T1000 (cell line): ENCODE results near the gene LUZP4.
"Not testable (repeated sequence)": the region's sequence is repeated elsewhere in the genome, so short reads cannot be mapped to it uniquely, and the experiment has no call there.

Source experiments
- DNase-seq: peaks from one replicate; lab custom pipeline; 2025; ENCODE audit warnings: mixed read lengths; lab: John Stamatoyannopoulos, UW

LUZP4 gene, protein sequence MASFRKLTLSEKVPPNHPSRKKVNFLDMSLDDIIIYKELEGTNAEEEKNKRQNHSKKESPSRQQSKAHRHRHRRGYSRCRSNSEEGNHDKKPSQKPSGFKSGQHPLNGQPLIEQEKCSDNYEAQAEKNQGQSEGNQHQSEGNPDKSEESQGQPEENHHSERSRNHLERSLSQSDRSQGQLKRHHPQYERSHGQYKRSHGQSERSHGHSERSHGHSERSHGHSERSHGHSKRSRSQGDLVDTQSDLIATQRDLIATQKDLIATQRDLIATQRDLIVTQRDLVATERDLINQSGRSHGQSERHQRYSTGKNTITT

DNA sequence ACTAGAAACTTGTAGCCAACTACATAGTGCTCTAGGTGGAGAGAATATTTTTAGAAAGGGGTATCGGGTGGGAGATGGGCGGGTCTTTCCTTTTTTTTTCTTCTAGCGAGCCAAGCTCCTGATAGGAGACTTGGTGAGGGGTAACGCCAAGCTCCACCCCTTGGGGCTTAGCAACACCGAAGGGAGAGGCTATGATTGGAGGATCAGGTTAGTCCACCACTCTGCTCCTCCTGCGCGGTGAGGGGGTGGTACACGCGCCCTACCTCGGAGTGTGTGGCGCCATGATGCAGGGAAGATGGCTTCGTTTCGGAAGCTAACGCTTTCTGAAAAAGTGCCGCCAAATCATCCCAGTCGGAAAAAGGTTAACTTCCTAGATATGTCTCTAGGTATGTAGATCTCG, at the start of gene LUZP4:
TSS of gene LUZP4 (plus strand) at position 251 of the 400 bp plus-strand sequence. CDS start at position 296, 45 bp downstream.
- DNase-seq, result no peak

DNA sequence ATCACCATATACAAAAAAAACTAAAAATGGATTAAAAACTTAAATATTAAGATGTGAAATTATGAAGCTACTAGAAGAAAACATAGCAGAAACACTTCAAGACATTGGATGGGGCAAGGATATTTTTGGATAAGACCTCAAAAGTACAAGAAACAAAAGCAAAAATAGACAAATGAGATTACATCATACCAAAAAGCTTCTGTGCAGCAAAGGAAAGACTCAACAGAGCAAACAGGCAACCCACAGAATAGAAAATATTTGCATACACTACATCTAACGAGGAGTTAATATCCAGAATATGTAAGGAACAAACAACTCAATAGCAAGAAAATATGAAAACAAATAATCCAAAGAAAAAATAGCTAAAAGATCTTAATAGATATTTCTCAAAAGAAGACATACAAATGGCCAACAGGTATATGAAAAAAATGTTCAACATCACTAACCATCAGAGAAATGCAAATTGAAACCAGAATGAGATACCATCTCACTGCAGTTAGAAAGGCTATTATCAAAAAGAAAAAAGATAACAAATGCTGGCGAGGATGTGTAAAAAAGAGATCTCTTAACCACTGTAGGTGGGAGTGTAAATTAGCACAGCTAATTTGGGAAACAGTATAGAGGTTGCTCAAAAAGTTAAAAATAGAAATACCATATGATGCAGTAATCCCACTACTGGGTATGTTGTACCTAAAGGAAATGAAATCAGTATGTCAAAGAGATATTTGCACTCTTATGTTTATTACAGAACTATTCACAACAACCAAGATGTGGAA, 37.9 kb upstream of the LUZP4 start:
- no peak for DNase-seq

DNA sequence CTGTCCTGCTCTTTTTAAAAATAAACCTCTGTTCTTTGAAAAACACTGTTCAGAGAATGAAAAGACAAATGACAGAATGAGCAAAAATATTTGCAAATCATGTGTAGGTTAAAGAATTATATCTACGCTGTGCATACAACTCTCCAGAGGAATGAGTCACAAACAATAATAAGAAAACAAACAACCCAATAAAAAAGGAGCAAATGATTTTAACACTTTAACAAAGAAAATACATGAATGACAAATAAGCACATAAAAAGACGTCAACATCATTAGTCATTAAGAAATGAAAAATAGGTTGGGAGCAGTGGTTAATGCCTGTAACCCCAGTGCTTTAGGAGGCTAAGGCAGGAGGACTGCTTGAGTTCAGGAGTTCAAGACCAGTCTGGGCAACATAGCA, 34.5 kb upstream of the LUZP4 start:
- no peak for DNase-seq

- no peak for DNase-seq
Measured at GRCh38 chrX:115257711-115258110, 31.8 kb upstream of the LUZP4 start.

GRCh38 chrX:115259238-115259875, 30.2 kb upstream of the LUZP4 start:
- DNase-seq, result no peak

DNA sequence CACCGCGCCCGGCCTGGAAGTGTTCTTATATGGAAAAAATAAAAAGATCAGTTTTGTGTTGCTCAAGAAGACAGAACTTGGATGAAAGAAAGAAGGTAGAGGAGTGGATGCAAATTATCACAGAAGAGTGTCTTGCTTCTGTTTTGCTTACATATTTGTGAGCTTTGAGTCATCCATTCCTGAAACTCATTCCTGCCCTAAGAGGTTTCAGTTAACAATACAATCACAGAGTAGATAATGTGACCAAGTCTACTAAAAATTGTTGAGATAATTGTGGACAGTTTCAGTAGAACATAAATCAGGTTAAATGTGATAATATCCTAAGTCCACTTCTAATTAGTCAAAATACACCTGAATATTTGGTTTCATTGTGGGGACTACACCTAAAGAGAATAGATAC, 29.2 kb upstream of the LUZP4 start:
- no peak for DNase-seq

DNA sequence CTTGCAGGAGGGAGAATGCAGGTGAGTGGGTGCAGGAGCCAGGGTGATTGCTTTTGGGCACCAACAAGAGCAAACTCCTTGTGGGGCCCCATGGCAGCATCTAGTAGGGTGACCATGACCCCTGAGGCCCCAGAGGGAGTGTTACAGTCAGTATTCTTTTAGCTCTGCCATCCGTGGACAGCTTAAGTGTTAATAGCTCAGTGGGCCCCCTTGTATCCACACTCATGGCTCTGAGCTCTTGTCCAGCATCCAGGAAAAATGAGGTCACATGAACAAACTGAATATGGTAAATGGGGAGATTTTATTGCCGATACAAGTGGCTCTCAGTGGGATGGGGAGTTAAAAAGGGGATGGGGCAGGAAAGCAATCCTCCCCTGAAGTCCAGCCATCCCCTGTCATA, 28.4 kb upstream of the LUZP4 start:
- no peak for DNase-seq

- DNase-seq, result no peak
Measured at GRCh38 chrX:115264009-115264408, 25.5 kb upstream of the LUZP4 start.

GRCh38 chrX:115266300-115266699, 23.2 kb upstream of the LUZP4 start:
- no peak for DNase-seq

GRCh38 chrX:115268421-115268820, 21.1 kb upstream of the LUZP4 start:
- no peak for DNase-seq

DNA sequence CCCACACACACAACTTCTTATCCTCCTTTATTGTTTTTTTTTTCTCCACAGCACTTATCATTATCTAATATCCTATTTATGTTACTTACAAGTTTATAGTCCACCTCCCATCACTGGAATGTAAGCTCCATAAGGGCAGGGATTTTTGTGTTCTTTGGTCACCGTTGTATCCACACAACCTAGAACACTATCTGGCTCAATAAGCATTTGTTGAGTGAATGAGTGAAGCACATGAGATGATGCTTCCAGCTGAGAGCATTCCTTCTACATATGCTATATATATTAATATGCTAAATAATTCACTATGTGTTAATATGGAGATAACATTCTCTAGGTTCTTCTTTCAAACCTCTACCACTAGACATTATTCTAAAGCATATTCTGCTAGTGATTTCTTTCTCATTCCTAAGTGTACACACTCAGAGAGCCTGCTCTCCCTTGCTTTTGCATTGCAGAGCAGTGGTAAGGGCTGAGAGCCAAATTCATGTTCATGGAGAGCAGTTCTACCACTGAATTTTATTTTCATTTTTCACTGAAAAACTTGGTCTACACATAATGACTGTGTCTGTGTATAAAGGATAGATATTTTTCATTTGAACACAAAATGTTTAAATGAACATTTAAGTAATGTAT, 20.3 kb upstream of the LUZP4 start:
- no peak for DNase-seq

DNA sequence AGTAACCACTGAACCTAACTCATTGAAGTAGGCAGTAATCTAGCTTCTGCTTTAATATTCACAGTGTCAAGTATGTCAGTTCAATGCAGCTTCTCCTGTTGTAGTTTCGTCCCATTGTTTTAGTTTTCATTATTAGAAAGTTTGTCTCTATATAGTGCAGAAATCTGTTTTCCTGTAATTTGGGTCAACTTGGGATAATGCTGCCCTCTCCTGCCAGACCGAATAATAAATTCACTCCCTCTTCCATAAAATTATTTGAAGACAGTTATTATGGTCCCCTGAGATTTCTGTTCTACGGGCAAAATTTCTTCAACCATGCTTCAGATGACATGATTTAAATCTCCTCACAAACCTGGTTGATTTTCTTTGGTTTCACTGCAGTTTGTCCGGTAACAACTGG, 4.6 kb upstream of the LUZP4 start:
- no peak for DNase-seq

DNA sequence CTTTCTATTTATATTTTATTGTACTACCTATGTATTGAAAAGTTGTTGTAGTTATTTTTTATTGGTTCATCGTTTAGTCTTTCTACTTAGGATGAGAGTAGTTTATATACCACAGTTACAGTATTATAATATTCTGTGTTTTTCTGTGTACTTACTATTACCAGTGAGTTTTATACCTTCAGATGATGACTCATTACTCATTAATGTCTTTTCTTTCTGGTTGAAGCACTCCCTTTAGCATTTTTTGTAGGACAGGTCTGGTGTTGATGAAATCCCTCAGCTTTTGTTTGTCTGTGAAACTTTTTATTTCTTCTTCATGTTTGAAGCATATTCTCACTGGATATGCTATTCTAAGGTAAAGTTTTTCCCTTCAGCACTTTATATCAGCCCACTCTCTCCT, 7.7 kb downstream of the LUZP4 start:
- DNase-seq, result no peak

GRCh38 chrX:115311139-115311538, 21.6 kb downstream of the LUZP4 start:
- DNase-seq, result no peak

GRCh38 chrX:115311601-115312001, 22.1 kb downstream of the LUZP4 start:
- no peak for DNase-seq

DNA sequence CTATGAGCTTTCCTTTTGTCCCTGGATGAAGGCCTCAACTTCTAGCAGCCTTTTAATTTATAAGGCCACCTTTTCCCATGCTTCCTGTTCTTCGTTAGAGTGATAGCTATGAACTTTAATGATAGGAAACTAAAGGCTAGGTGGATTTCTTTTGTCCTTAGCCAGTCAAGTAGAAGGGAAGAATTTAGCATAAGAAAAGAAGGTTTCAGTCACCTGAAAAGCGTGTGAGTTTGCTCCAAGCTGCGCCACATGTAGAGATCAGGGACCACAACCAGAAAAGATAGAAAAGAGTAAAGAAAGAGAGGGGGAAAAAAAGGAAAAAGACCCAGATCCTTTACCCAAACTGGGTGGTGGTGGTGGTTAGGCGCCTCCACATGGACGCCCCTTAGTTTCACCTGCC, 28.6 kb downstream of the LUZP4 start:
- no peak for DNase-seq

- no peak for DNase-seq
Measured at GRCh38 chrX:115322375-115322774, 32.9 kb downstream of the LUZP4 start.

DNA sequence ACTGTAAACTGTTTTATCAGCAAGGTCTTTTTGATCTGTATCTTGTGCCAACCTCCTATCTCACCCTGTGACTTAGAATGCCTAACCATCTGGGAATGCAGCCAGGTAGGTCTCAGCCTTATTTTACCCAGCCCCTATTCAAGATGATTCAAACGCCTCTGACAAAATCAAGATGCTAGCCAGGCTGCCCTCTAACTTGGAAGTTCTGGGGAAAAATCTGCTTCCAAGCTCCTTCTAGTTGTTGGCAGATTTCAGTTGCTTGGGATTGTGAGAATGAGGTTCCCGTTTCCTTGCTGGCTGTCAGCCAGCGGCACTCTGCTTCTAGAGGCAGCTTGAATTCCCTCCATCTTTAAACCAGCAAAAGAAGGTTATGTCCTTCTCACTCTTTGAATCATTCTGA, 34.7 kb downstream of the LUZP4 start:
- no peak for DNase-seq

DNA sequence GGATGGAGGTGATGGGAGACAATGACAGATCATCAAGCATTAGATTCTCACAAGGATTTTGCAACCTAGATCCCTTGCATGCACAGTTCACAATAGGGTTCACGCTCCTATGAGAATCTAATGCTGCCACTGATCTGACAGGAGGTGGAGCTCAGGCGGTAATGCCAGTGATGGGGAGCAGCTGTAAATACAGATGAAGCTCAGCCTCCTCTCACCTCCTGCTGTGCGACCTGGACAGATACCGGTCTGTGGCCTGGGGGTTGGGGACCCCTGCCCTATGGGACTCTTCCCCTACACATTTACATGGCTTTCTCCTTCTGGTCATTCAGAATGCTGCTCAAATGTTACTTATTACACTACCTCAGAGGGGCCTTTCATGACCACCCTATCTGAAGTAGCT, 39.8 kb downstream of the LUZP4 start:
- not testable (repeated sequence) for DNase-seq

- no peak for DNase-seq
Measured at GRCh38 chrX:115330498-115331168, 41.1 kb downstream of the LUZP4 start.

- DNase-seq, result no peak
Measured at GRCh38 chrX:115332832-115333231, 43.3 kb downstream of the LUZP4 start.

DNA sequence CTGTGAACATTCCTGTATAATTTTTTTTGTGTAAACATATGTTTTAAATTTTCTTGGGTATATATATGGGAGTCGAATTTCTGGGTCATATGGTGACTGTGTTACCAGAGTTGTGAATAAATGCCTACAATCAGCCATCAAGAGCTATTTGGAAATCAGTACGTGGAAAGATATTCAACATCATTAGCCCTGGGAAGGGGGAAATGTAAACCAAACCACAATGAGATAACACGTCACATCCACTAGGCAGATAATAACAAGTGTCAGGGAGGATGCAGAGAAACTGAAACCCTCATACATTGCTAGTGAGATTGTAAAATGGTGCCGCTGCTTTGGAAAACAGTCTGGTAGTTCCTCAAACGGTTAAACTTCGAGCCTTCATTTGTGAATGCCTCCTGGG, 43.9 kb downstream of the LUZP4 start:
- DNase-seq, result no peak
